Immature natural killer cell (primary cell): ENCODE measurements around the gene PKMYT1. TPM values are rescaled to one million over a fixed set of nuclear protein-coding genes. Genes with fewer than 3 reads are reported as not detected.

Experiments used
- DNase-seq, 3 donors: peaks; one replicate each; pipeline ENCODE4 v3.0.0; 2022; ENCODE audit warnings: mixed read lengths in 1 of 3
- H3K27ac Mint-ChIP-seq, 6 donors: one replicate each; pipeline ENCODE4 v1.8.0; 2020; ENCODE audit warnings: mixed read lengths in 6 of 6, mild to moderate bottlenecking in 5 of 6, inconsistent platforms in 4 of 6, moderate library complexity in 3 of 6
- H3K27me3 Mint-ChIP-seq, 3 donors: one replicate each; pipeline ENCODE4 v1.8.0; 2020 to 2021; ENCODE audit warnings: low read depth in 3 of 3, mild to moderate bottlenecking in 3 of 3, mixed read lengths in 3 of 3, moderate library complexity in 3 of 3, inconsistent platforms in 1 of 3
- H3K36me3 Mint-ChIP-seq, 3 donors: one replicate each; pipeline ENCODE4 v1.8.0; 2020; ENCODE audit warnings: mixed read lengths in 3 of 3, inconsistent platforms in 2 of 3, mild to moderate bottlenecking in 2 of 3
- H3K4me1 Mint-ChIP-seq, 2 donors: one replicate each; pipeline ENCODE4 v1.8.0; 2020; ENCODE audit warnings: inconsistent platforms in 2 of 2, mild to moderate bottlenecking in 2 of 2, mixed read lengths in 2 of 2, moderate library complexity in 1 of 2
- H3K4me3 Mint-ChIP-seq, 5 donors: one replicate each; pipeline ENCODE4 v1.8.0; 2020; ENCODE audit warnings: mild to moderate bottlenecking in 5 of 5, mixed read lengths in 5 of 5, inconsistent platforms in 3 of 5, moderate library complexity in 3 of 5
- H3K9me3 Mint-ChIP-seq, 6 donors: one replicate each; pipeline ENCODE4 v1.8.0; 2020; ENCODE audit warnings: mild to moderate bottlenecking in 6 of 6, mixed read lengths in 6 of 6, inconsistent platforms in 4 of 6, moderate library complexity in 3 of 6
- polyA plus RNA-seq, 3 donors: library from polyadenylated mRNA; unstranded; fragments of 300-500 nt; fragmentation: Illumina TruSeq; gene quantifications; one replicate each; pipeline ENCODE4 v1.2.3, GENCODE V29; 2021

The PKMYT1 gene
- polyA plus RNA-seq, 3 donors from 2014 or later = 3.2 to 4.3 TPM; not detected in 1

- Mint-ChIP-seq H3K4me1 (peaks cover 12 to 20% of the 10 kb centered on the region in 2 donors), H3K27me3 (peaks cover 8 to 11% (median 9%) of the 10 kb centered on the region in 3 donors), H3K4me3 (peak overlapping the region; percentile 40 to 55 (median 49)), H3K27ac (no peak overlapping the region), H3K9me3 (no peaks in the 10 kb centered on the region), H3K36me3 (no peaks in the 10 kb centered on the region)
- DNase-seq = no peak
Observed at GRCh38 chr16:2970563-2970962, 9.7 kb downstream of the PKMYT1 start.

DNA sequence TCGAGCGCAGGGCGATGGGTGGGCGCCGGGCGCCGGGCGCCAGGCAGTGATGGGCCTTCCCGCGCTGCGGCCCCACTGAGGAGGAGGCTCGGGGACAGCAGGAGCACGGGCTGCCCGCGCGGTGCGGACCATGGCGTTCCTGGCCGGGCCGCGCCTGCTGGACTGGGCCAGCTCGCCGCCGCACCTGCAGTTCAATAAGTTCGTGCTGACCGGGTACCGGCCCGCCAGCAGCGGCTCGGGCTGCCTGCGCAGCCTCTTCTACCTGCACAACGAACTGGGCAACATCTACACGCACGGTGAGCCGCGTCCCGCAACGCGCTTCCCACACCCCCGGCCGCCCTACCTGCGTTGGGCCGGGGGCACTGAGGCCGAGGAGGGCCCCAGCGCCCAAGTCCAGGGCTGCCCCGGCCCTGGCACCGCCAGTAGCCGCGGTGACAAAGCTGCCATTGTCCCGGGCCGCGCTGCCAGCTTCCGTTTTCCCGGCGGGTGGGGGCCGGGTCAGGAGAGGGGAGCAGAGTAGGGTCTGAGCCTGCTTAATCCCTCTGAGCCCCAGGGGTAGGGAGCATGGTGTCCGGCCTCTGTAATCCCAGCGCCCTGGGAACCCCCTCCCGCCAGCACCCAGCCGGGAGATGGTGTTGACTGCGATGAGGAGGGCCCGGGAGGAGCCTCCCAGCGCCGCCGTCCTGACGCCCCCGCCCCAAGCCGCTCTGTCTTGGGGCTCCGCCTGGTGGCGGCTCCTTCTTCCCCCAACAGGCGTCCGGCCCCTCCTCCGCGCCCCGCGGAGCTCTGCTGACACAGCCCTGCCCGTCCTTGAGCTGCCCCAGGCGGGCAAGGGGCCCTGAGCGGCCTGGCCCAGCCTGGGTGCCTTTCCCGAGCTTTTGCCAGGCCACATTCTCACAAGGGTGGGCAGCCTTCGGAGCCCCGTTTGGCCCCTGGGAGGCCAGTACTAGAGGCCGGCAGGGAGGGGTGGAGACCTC, 10.4 kb downstream of the PKMYT1 start:
- H3K27ac Mint-ChIP-seq = no peak overlapping the region
- H3K9me3 Mint-ChIP-seq = no peaks in the 10 kb centered on the region
- H3K27me3 Mint-ChIP-seq = peaks cover 9 to 13% (median 12%) of the 10 kb centered on the region in 3 donors
- H3K36me3 Mint-ChIP-seq = no peaks in the 10 kb centered on the region
- peak; percentile 51 to 64 (median 53) for DNase-seq
- peaks cover 17 to 26% of the 10 kb centered on the region in 2 donors for H3K4me1 Mint-ChIP-seq
- peak overlapping the region; percentile 40 to 67 (median 51) for H3K4me3 Mint-ChIP-seq

GRCh38 chr16:2968738-2969544, 11.3 kb downstream of the PKMYT1 start, which contains the start of gene PAQR4:
Gene PAQR4, plus strand, starts transcription at chr16:2969348. Its CDS starts 327 bp downstream, at chr16:2969675.
- Mint-ChIP-seq H3K27ac (no peak within 1 kb of the TSS), H3K9me3 (no peaks in the 10 kb centered on the region), H3K4me3 (peak within 1 kb of the TSS; percentile 76 to 80 (median 79)), H3K27me3 (peaks cover 9 to 14% (median 13%) of the 10 kb centered on the region in 3 donors), H3K36me3 (no peaks in the 10 kb centered on the region), H3K4me1 (peaks cover 17 to 27% of the 10 kb centered on the region in 2 donors)
- peak; percentile 80 to 83 (median 82) for DNase-seq

DNA sequence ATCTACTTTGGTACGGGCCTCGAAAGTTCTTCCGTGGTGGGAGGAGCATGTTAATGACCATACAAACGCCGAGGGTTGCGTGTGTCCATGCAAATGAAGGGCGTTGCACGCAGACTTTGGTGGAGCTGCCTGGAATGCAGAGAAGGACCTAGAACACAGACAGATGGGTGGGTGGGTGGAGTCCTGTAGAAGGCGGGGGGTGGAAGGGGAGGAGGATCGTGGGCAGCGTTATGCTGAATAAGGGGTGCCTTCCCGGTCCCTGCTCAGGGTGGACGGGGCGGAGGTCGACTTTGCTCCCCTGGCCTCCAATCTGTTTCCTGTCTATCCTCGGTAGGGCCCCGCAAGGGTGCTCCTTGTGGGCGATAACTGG, 11.9 kb downstream of the PKMYT1 start:
- H3K36me3 Mint-ChIP-seq = no peaks in the 10 kb centered on the region
- no peaks in the 10 kb centered on the region for H3K9me3 Mint-ChIP-seq
- peaks cover 9 to 14% (median 13%) of the 10 kb centered on the region in 3 donors for H3K27me3 Mint-ChIP-seq
- H3K4me1 Mint-ChIP-seq = peaks cover 17 to 29% of the 10 kb centered on the region in 2 donors
- DNase-seq = no peak
- H3K27ac Mint-ChIP-seq = no peak overlapping the region
- peak overlapping the region; percentile 76 to 80 (median 79) for H3K4me3 Mint-ChIP-seq

- no peak overlapping the region for H3K27ac Mint-ChIP-seq
- H3K36me3 Mint-ChIP-seq = no peaks in the 10 kb centered on the region
- peak overlapping the region in 3 of 5 donors; percentile 78 to 79 (median 79) for H3K4me3 Mint-ChIP-seq
- peaks cover 17 to 29% of the 10 kb centered on the region in 2 donors for H3K4me1 Mint-ChIP-seq
- peaks cover 9 to 14% (median 13%) of the 10 kb centered on the region in 3 donors for H3K27me3 Mint-ChIP-seq
- no peaks in the 10 kb centered on the region for H3K9me3 Mint-ChIP-seq
- no peak for DNase-seq
Observed at GRCh38 chr16:2967721-2968161, 12.5 kb downstream of the PKMYT1 start.

- Mint-ChIP-seq H3K27me3 (peaks cover 9 to 16% (median 14%) of the 10 kb centered on the region in 3 donors), H3K4me3 (peak overlapping the region in 1 of 5 donors; percentile 12), H3K4me1 (peaks cover 17 to 29% of the 10 kb centered on the region in 2 donors), H3K36me3 (no peaks in the 10 kb centered on the region), H3K27ac (no peak overlapping the region), H3K9me3 (no peaks in the 10 kb centered on the region)
- DNase-seq = no peak
Observed at GRCh38 chr16:2967211-2967631, 13.0 kb downstream of the PKMYT1 start.

- Mint-ChIP-seq H3K36me3 (no peaks in the 10 kb centered on the region), H3K27me3 (peaks cover 11 to 18% (median 14%) of the 10 kb centered on the region in 3 donors), H3K9me3 (no peaks in the 10 kb centered on the region), H3K4me1 (peaks cover 17 to 26% of the 10 kb centered on the region in 2 donors), H3K27ac (no peak overlapping the region), H3K4me3 (peak overlapping the region in 1 of 5 donors; percentile 12)
- no peak for DNase-seq
Observed at GRCh38 chr16:2966808-2967191, 13.4 kb downstream of the PKMYT1 start.

DNA sequence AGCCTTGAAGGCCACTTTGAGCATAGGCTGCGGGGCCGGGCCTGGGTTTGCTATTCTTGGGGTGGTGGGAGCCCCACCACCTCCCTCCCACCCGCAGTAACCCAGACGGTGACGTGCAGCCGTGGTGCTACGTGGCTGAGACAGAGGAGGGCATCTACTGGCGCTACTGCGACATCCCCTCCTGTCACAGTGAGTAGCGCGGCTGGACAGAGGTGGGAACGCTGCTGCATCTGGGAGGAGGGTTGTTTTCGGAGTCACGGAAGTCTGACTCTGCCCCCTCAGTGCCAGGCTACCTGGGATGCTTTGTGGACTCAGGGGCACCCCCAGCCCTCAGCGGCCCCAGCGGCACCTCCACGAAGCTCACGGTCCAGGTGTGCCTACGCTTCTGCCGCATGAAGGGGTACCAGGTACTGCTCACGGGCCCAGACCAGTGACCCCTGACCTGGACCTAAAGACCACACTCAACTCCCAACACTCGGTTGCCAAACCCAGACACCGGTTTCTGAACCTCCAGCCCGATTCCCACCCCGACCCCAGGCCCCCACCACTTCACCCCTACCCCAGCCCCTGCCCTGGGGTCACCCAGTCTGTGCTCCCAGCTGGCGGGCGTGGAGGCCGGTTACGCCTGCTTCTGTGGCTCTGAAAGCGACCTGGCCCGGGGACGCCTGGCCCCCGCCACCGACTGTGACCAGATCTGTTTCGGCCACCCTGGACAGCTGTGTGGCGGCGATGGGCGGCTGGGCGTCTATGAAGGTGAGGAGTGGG, 14.0 kb downstream of the PKMYT1 start:
- Mint-ChIP-seq H3K27me3 (peaks cover 12 to 21% (median 14%) of the 10 kb centered on the region in 3 donors), H3K4me3 (peak overlapping the region in 3 of 5 donors; percentile 44 to 54 (median 49)), H3K9me3 (no peaks in the 10 kb centered on the region), H3K27ac (no peak overlapping the region), H3K4me1 (peaks cover 17 to 26% of the 10 kb centered on the region in 2 donors), H3K36me3 (no peaks in the 10 kb centered on the region)
- DNase-seq = no peak

DNA sequence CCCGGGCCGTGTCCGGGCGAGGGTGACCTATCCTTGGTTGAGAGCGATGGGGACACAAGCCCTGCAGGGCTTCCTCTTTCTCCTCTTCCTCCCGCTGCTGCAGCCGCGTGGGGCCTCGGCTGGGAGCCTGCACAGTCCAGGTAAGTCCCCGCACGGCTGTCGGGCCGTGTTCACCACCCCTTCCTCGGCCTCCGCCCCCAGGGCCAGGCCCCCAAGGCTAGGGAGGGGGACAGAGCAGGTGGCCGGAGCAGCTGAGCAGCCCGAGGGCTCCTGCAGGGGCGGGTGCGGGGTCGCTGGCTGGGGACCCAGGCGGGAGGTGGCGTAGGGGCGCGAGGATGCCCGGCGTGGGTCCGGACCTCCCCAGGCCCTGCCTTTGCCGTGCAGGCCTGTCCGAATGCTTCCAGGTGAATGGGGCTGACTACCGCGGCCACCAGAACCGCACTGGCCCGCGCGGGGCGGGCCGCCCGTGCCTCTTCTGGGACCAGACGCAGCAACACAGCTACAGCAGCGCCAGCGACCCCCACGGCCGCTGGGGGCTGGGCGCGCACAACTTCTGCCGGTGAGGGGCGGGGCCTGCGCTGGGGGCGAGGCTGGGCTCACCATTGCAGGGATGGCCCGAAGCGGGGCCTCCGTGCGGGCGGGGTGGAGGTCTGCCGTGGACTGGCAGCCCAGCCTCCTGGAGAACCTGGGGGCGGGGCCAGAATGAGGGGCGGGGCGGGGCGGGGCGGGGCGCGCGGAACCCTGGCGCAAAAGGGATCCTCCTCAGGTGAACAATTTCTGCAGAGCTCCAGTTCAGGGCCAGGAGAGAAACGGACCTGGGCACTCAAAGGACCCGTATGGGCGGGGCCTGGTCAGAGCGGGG, 15.5 kb downstream of the PKMYT1 start:
- no peaks in the 10 kb centered on the region for H3K36me3 Mint-ChIP-seq
- H3K9me3 Mint-ChIP-seq = no peaks in the 10 kb centered on the region
- no peak overlapping the region for H3K27ac Mint-ChIP-seq
- peak; percentile 31 to 43 (median 42) for DNase-seq
- H3K4me3 Mint-ChIP-seq = peak overlapping the region in 4 of 5 donors; percentile 47 to 59 (median 53)
- H3K27me3 Mint-ChIP-seq = peaks cover 14 to 30% (median 16%) of the 10 kb centered on the region in 3 donors
- peaks cover 17 to 19% of the 10 kb centered on the region in 2 donors for H3K4me1 Mint-ChIP-seq

- H3K9me3 Mint-ChIP-seq = no peaks in the 10 kb centered on the region
- no peak within 1 kb of the TSS for H3K27ac Mint-ChIP-seq
Observed at GRCh38 chr16:2963723-2964474, 16.3 kb downstream of the PKMYT1 start, which contains the start of gene KREMEN2. Gene KREMEN2, plus strand, starts transcription at chr16:2964275. Its CDS starts 246 bp downstream, at chr16:2964521.

GRCh38 chr16:2963074-2963722, 17.0 kb downstream of the PKMYT1 start:
- Mint-ChIP-seq H3K27ac (no peak overlapping the region), H3K4me3 (peak overlapping the region in 1 of 5 donors; percentile 52), H3K27me3 (peaks cover 11 to 32% (median 13%) of the 10 kb centered on the region in 3 donors), H3K4me1 (peaks cover 11% of the 10 kb centered on the region in 2 donors), H3K9me3 (peaks cover 0 to 1% (median 0%) of the 10 kb centered on the region in 6 donors), H3K36me3 (no peaks in the 10 kb centered on the region)
- DNase-seq = no peak

More at GRCh38 chr16:2963723-2964474, 16.3 kb downstream of the PKMYT1 start, which contains the start of gene KREMEN2:
- no peak for DNase-seq
- Mint-ChIP-seq H3K27me3 (peaks cover 14 to 36% (median 15%) of the 10 kb centered on the region in 3 donors), H3K4me3 (peak within 1 kb of the TSS; percentile 59 to 76 (median 67)), H3K36me3 (no peaks in the 10 kb centered on the region), H3K4me1 (peaks cover 17 to 18% of the 10 kb centered on the region in 2 donors)
